HG03045 (cell line): Measurements from ENCODE around the gene TMOD4.
"Not testable (repeated sequence)": the region's sequence is repeated elsewhere in the genome, so short reads cannot be mapped to it uniquely, and the experiment has no call there.

Source experiments
- ATAC-seq: cut with Tn5 transposase; IDR thresholded peaks from one replicate; pipeline ENCODE4 v1.9.1; 2021; ENCODE audit warnings: mild to moderate bottlenecking, moderate library complexity; ENCODE audit not compliant: unreplicated experiment

Gene TMOD4

DNA sequence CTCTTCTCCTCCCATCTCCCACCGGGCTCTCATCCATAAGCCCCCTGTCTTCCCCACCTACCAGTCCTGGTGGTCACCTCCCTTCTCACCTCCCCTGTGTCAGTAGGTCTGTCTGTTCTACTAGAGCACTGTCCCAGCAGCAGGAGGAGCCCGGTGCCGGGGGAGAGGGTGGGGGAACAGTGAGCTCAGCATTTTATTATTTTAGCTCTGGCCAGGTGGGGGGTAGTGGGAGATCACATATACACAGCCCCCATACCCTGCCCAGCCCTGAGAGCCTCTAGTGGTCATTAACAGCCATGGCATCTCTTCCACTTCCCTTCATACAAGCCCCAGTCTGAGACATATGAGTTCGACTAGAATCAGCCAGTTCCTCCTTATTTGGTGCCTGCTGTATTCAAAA is at the start of gene TMOD4:
Gene TMOD4, minus strand, starts transcription at position 119 of the 400 bp plus-strand sequence. CDS start 1,106 bp downstream, outside the sequence.
- no peak for ATAC-seq

DNA sequence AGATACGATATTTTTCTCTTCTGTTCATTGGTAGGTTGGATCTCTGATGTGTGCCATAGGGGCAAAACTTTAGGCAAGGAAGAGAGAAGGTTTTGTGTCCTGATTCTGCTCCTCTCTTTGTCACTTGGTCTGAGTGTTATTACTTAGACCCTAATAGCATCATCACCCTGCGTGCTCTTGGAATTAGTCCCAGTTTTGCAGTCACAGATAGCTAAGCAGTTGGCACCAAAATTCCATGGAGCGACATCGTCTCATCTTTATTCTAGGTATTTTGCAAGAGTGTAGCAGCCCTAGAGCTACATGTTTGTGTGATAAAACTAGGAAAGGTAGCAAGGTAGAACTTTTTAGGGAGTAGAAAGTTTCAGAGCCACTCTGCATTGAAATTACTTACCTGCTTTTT is 46.3 kb upstream of the TMOD4 start:
- no peak for ATAC-seq

DNA sequence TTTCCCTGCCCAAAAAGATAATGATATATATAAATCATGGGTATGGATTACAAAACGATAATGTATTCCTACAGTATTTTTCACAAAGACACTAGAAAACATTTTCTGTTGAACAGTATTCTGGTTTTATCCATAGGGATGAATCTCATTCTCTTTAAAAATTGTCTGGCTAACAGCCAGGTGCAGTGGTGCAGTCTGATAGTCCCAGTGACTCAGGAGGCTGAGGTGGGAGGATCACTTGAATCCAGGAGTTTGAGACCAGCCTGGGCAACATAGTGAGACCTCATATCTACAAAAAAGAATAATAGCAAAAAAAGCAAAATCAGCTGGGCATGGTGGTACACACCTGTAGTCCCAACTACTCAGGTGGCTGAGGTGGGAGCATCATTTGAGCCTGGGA is 45.8 kb upstream of the TMOD4 start:
- no peak for ATAC-seq

DNA sequence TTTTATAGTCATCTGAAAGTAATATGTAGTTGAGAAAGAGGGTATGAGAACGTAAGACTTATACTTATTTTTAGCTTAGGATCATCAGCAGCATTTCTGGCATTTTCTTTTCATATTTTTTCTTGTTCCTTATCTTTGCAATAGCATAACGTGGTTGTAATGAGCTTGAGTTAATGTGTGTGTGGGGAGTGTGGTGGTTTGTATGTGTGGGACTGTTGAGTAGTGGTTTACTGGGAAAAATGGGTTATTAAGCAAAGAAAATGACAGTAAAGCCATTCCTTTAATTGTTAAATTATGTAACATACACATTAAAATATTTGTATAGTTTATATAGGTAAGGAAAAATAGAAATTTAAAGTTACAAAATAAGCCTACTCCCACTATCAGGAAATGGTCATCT is 37.8 kb upstream of the TMOD4 start:
- ATAC-seq, result no peak

DNA sequence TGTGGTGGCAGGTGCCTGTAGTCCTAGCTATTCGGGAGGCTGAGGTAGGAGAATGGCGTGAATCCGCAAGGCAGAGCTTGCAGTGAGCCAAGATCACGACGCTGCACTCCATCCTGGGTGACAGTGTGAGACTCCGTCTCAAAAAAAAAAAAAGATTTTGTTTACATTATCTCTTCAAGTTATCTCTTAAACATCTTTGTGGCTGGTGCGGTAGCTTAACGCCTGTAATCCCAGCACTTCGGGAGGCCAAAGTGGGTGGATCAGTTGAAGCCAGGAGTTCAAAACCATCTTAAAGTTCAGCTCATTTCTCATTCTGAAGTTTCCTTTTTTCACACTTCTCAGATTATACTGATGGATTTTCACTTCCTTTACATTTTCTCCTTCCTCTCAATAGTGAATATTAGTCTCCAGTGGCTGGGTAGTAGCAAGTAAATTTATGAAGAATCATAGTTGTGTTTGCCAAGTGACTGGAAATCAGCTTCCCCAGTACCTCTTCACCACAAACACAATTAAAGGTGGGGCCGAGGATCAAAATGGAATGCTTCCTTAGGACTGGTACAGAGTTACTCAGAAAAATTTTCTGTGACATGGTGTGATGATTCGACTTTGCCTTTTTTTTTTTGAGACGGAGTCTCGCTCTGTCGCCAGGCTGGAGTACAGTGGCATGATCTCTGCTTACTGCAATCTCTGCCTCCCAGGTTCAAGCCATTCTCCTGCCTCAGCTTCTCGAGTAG is 36.4 kb upstream of the TMOD4 start:
- ATAC-seq, result no peak

DNA sequence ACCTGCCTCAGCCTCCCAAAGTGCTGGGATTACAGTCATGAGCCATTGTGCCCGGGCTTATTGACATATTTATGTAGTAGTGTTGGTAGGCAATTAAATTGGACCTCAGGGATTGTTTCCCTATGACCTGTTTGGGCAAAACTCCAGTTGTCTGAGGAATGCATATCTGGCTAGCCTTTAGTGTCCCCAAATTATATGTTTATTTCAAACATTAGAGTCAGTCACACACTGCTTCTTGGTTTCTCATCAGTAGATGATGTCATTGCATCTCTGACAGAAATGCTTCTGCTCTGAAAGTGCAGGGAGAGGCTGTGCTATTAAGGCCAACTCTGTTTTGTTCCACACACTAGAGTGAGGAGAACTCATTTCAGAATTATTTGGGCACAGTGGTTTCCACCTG is 35.0 kb upstream of the TMOD4 start:
- ATAC-seq, result no peak

DNA sequence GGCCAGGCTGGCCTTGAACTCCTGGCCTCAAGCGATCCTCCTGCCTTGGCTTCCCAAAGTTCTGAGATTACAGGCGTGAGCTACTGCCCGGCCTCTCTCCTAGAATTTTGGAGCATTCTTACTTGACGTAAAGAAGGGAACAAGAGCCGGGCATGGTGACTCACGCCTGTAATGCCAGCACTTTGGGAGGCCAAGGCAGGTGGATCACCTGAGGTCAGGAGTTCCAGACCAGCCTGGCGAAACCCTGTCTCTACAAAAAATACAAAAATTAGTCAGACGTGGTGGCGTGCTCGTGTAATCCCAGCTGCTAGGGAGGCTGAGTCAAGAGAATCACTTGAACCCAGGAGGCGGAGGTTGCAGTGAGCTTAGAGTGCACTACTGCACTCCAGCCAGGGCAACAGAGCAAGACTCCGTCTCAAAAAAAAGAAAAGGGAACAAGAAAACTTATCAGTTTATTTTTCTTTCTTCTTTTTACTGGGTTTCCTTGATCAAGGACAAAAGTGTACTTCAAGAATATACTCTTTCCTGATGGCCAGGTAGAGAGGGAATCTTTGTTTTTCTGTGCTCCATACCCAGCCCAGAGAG is 29.7 kb upstream of the TMOD4 start:
- not testable (repeated sequence) for ATAC-seq

DNA sequence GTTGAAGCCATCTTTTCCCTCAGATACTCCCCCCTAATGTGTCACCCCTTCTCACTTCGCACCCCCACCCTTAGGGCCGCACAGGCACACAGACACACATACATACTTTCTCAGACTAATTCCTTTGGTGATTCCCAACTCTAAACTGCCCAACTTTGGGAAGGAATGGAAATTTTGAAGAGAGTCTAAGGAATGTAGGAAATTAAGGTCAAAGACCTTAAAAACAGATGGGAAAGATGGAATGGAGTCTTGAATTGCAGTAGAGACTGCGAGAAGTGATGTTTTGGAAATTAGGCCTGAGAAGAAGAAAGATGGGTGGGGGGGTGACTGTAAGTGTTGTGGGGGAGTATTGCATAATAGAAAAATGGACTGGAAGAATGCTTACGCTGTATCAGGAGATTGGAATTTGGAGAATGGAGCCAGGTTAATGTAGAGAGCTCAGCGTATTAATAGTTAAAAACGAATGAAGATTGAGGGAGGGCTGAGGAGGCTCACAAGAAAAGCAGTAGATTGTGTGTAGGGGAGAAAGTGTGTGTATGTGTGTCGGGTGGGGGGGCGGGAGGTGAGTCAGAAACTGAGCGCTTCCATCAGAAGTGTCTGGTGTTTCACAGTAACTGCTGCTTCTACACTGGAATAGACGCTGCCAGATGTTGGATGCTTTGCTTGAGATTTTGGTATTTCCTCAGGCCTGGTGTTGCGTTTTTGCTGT is 24.2 kb upstream of the TMOD4 start:
- ATAC-seq, result no peak

DNA sequence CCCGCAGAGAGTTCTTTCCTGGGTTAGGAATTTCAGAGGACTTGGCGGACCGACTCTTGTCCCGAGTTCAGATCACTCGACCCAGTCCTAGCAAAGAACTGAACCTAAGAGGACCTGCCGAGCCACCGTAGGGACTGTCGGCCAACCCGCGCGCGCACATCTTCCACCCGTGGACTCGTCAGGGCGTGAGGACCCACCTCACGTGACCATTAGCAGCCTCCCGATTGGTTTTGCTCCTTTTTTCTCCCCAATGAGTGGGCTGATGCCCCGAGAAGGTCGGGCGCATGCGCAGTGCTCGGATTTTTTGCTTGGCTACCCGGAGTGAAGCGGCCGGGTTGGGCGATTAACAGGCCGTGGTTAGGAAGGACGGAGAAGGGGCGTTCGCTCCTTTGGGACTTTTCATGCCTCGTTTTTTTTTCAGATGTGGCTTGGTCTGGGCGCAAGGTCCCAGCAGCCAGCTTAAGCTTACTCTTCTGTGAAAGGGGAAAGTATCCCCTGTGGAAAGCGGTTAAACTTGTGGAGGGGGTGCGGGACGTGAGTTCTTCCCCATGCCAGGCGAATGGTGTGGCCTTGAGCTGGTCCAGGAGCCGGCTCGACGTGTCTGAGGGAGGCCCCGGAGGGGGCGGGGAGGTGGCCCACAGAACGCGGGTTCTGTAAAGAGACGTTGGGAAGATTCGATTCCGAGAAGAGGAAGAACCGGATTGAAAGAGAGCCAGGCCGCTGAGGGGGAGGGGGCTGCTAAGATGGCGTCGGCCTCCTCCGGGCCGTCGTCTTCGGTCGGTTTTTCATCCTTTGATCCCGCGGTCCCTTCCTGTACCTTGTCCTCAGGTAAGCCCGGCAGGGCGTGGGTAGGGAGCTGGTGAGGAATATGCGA is 22.7 kb upstream of the TMOD4 start, which contains the start of gene PIP5K1A:
Gene PIP5K1A, plus strand, starts transcription at position 299 of the 874 bp plus-strand sequence. Its CDS starts 445 bp downstream, at position 744.
- peak; percentile 80 for ATAC-seq

DNA sequence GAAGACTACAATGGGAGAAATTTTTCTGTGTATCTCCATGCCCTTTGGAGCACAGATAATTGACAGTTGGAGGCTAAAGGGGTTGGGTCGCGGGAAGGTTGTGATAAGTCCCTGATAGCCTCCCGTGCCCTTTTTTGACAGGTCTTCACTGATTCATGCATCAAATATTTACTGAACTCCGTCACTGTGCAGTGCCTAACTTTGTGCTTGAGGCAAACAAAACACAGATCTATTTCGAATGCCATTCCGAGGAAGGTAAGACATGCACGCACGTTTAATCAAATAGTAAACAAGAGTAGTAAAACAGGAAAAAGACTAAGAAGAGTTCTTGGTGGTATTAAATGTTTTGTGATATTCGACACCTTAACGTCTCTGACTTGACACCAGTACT is 22.1 kb upstream of the TMOD4 start:
- ATAC-seq, result no peak

DNA sequence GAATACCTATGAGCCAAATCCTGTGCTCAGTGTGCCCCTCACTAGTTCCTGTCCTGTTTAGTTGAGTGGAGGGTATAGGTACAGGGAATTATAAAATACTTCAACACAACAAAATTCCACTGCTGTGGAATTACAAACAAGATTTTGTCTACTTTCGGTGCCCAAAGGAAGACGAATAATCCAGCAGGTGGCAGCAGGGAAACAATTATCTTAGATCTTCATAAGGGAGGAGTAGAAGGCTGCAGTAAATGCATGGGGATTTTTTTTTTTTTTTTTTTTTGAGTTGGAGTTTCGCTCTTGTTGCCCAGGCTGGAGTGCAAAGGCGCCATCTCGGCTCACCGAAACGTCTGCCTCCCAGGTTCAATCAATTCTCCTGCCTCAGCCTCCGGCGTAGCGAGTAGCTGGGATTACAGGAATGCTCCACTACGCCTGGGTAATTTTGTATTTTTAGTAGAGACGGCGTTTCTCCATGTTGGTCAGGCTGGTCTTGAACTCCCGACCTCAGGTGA is 20.6 kb upstream of the TMOD4 start:
- ATAC-seq, result no peak

DNA sequence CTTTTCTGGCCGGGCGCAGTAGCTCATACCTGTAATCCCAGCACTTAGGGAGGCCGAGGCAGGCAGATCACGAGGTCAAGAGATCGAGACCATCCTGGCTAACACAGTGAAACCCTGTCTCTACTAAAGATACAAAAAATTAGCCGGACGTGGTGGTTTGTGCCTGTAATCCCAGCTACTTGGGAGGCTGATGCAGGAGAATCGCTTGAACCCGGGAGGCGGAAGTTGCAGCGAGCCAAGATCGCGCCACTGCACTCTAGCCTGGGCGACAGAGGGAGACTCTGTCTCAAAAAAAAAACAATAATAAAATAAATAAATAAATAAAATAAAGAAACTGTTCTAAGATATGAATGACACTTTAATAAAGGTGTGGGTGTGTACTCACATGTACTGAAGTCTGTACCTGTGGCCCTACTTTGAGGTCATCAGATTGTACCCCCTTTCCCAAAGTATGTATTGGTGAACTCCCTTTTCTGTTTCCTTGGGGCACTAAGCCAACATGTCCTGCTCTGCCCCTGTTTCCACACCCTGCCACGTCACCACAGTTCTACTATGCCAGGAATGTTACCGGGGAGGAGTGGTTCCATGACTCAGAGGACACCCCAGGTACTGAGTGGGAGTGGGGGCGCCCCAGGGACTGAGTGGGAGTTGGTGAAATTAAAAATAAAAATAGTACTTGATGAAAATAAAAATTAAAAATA is 19.3 kb upstream of the TMOD4 start:
- ATAC-seq, result not testable (repeated sequence)

DNA sequence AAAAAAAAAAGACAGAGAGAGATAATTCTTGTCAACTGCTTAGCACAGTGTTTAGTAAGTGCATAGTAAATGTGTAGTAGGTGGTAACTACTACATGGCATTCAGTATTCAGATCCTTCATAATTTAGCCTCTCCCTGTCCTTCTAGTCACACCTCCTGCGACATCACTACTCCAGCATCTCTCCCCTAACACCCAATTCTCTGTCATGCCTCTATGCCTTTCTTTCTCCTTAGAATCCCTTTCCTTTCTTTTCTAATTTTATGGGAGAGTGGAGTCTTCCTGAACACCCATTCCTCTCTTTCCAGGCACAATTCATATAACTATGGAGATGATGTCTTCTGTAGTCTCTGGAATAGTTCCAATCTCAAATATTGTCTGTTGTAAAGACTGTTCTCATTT is 18.1 kb upstream of the TMOD4 start:
- ATAC-seq, result no peak

DNA sequence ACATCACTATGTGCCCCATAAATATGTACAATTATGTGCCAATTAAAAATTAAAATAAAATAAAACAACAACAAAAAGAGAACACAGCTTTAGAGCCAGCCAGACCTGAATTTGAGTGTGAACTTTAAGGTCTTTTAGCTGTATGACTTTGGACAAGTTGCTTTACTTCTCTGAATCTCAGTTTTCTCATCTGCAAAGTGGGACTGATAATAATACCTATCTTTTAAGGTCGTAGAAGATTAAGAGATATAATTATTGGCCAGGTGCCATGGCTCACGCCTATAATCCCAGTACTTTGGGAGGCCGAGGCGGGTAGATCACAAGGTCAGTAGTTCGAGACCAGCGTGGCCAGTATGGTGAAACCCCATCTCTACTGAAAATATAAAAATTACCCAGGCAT is 17.5 kb upstream of the TMOD4 start:
- no peak for ATAC-seq

DNA sequence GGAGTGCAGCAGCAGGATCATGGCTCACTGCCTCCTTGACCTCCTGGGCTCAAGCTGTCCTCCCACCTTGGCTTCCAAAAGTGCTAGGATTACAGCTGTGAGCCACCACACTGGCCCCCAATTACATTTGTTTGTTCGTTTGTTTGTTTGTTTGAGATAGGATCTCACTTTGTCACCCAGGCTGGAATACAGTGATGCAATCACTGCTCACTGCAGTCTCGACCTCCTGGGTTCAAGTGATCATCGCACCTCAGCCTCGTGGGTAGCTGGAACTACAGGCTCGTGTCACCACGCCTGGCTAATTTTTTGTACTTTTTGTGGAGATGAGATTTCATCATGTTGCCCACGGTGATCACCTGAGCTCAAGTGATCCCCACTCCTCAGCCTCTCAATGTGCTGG is 16.3 kb upstream of the TMOD4 start:
- no peak for ATAC-seq

DNA sequence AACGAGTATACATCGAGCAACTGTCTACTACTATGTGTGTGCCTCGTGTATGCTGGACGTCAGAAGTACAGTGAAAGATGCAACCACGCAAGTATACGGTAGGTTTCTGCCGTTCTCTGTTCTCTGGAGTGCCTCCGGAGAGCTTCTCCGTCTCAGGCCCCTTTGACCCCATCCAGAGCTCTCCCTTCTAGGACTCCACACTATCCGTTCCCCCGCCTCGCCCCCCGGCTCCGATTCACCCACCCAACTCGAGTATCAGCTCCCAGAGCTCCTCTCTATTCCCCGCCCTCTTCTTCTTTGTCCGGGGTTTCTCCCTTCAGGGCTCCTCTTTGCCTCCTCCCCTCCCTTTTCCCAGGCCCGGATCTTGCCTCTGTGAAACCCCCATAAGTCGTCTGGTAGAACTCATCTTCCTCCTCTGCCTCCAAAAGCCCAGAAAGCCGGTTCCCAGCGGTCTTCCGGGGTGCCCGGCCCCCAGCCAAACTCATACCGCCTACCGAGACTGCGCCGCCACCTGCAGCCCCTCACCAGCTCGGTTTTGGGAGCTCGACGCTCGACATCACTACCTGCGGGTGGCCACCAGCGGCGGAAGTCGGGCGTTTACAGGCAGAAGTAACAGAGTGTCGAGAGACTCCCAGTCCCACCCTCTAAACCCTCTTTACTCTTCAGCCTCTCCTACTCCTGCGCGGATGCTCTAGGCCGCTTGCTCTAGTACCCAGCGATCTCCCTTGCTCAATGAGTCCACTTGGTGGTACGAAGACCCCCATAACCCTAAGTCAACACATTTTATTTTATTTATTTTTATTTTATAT is 14.1 kb upstream of the TMOD4 start, which contains the start of gene VPS72:
Gene VPS72, minus strand, starts transcription at position 561 of the 809 bp plus-strand sequence. Its CDS starts 76 bp downstream, at position 485.
- ATAC-seq, result peak; percentile 79

DNA sequence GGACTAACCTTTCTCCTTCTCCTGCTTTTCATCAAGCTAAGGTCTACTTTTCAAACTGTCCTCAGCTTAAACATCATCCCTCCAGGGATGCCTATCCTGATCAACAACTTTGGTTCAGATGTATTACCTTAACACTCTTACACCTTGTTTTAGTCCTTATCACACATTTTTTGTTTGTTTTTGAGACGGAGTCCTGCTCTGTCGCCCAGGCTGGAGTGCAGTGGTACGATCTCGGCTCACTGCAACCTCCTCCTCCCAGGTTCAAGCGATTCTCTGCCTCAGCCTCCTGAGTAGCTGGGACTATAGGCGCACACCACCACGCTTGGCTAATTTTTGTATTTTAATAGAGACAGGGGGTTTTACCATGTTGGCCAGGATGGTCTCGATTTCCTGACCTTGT is 12.9 kb upstream of the TMOD4 start:
- ATAC-seq, result not testable (repeated sequence)

DNA sequence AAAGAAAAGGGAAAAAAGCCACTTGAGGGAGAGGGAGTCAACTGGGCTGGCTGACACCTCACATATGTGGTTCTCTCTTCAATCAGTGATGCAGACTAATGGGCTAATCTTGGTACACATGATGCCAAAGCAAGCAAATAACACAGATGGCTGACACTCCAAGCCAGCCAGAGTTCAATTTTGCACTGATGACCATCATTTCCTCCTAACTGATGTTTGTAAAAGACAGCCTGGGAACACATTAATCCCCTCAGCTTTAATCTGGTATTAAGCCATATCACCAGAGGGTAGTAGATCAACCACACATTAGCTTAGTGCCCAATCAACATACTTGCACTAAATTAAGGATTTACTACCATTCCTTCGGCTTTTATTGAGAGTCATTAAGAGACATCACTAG is 11.4 kb upstream of the TMOD4 start:
- no peak for ATAC-seq

DNA sequence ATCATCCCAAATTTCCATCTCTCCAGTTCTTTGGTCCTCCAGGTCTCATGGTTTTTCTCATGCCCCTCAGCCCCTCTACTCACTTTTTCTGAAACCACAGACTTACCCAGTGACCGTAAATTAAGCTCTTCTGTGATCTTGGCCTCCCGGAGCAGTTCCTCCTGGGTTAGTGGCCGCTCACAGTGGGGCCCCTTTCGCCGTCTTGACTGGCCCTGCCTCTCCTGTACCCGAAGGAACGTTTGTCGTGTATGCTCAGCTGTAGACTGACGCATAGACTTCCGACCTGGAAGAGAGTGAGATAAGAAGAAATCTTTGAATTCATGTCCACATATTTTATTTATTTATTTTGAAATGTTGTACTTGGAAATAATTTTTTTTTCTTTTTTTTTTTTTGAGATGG is 8.4 kb upstream of the TMOD4 start:
- ATAC-seq, result no peak
